IPS-NIHi11 (cell line): ENCODE measurements around the gene NKX2-2.
"Not testable (repeated sequence)": the region's sequence is repeated elsewhere in the genome, so short reads cannot be mapped to it uniquely, and the experiment has no call there.

ENCODE experiments used
- DNase-seq: peaks from one replicate; pipeline ENCODE4 v3.0.0; 2012; ENCODE audit warnings: mixed read lengths, low spot score

Gene NKX2-2

GRCh38 chr20:21508230-21509078 is 5.4 kb downstream of the NKX2-2 start:
- no peak for DNase-seq

- DNase-seq, result no peak
Observed at GRCh38 chr20:21507400-21508229, 6.2 kb downstream of the NKX2-2 start.

GRCh38 chr20:21505810-21506530 is 7.9 kb downstream of the NKX2-2 start:
- DNase-seq, result peak; percentile 89

GRCh38 chr20:21505161-21505809 is 8.6 kb downstream of the NKX2-2 start:
- DNase-seq, result peak; percentile 89

GRCh38 chr20:21504323-21504722 is 9.5 kb downstream of the NKX2-2 start:
- DNase-seq, result no peak

GRCh38 chr20:21503345-21503744 is 10.5 kb downstream of the NKX2-2 start:
- DNase-seq, result no peak

- no peak for DNase-seq
Observed at GRCh38 chr20:21501184-21501583, 12.7 kb downstream of the NKX2-2 start.

- no peak for DNase-seq
Observed at GRCh38 chr20:21500599-21500998, 13.3 kb downstream of the NKX2-2 start.

GRCh38 chr20:21499641-21500040 is 14.2 kb downstream of the NKX2-2 start:
- DNase-seq, result no peak

- no peak for DNase-seq
Observed at GRCh38 chr20:21498635-21499034, 15.2 kb downstream of the NKX2-2 start.

- no peak for DNase-seq
Observed at GRCh38 chr20:21498195-21498594, 15.7 kb downstream of the NKX2-2 start.

- no peak for DNase-seq
Observed at GRCh38 chr20:21496452-21496851, 17.4 kb downstream of the NKX2-2 start.

- DNase-seq, result no peak
Observed at GRCh38 chr20:21493049-21493448, 20.8 kb downstream of the NKX2-2 start.

- DNase-seq, result no peak
Observed at GRCh38 chr20:21490105-21490504, 23.8 kb downstream of the NKX2-2 start.

GRCh38 chr20:21480144-21480543 is 33.7 kb downstream of the NKX2-2 start:
- not testable (repeated sequence) for DNase-seq

- DNase-seq, result no peak
Observed at GRCh38 chr20:21465799-21466198, 48.1 kb downstream of the NKX2-2 start.

- DNase-seq, result no peak
Observed at GRCh38 chr20:21464916-21465315, 48.9 kb downstream of the NKX2-2 start.
